Prostate gland (tissue), 2 donors: ENCODE results near the gene MYO1A.

ENCODE experiments used
- CTCF ChIP-seq, 4 experiments: fragments of 200-600 bp in 2 of 4; fragments of 450-650 bp in 2 of 4; sonication (generic) in 2 of 4; IDR thresholded peaks; 1 replicate in 3 of 4; 2 replicates in 1 of 4; pipeline ENCODE4 v1.5.1; 2016 to 2019; ENCODE audit warnings: antibody characterized with exemption in 4 of 4, mild to moderate bottlenecking in 2 of 4, moderate library complexity in 2 of 4
- POLR2AphosphoS5 ChIP-seq: sonication (generic); formaldehyde crosslinking; IDR thresholded peaks from one replicate; pipeline ENCODE4 v1.6.1; 2017; ENCODE audit warnings: antibody characterized with exemption

GRCh38 chr12:57016348-57016747, 33.6 kb downstream of the MYO1A start, which contains the start of gene TAC3:
- TF ChIP-seq CTCF (IDR thresholded peaks at IDR 0.05) (no peak), POLR2AphosphoS5 (no peak)
